GM12878 (cell line): ENCODE measurements around the gene DUOX1. TPM values are rescaled to one million over a fixed set of nuclear protein-coding genes. Genes with fewer than 3 reads are reported as not detected.
A peak's percentile ranks its signal among the peaks of the same experiment; 100 is the strongest.

Source experiments
- ATAC-seq: fragments of 200-7000 bp; cut with Tn5 transposase; 3 replicates; pipeline ENCODE4 v1.9.1; 2020; ENCODE audit warnings: mild to moderate bottlenecking, moderate library complexity
- BruUV-seq: library from RNA; stranded (reverse); fragments of 400-500 nt; replicated peaks from 2 replicates; lab custom pipeline; 2021; lab: Mats Ljungman, UMichigan
- CTCF ChIA-PET: fragments of 300-600 bp; sonication (Branson Sonifier 250); formaldehyde crosslinking; extraction: SDS; loops from one replicate; lab custom pipeline; 2021; ENCODE audit warnings: inconsistent platforms; lab: Yijun Ruan, JAX
- POLR2A ChIA-PET: fragments of 350-600 bp; formaldehyde crosslinking; extraction: SDS; loops from one replicate; lab custom pipeline; 2021; ENCODE audit warnings: inconsistent platforms; lab: Charles Lee
- RAD21 ChIA-PET: fragments of 300-600 bp; sonication (Branson Sonifier 250); formaldehyde crosslinking; loops from one replicate; lab custom pipeline; 2023; ENCODE audit warnings: antibody characterized with exemption; ENCODE audit not compliant: unreplicated experiment; lab: Charles Lee
- SMC1A ChIA-PET: fragments of 300-600 bp; sonication (Branson Sonifier 250); formaldehyde crosslinking; loops from one replicate; lab custom pipeline; 2023; ENCODE audit not compliant: unreplicated experiment, uncharacterized antibody; lab: Charles Lee
- DNase-seq: peaks from one replicate; pipeline ENCODE4 v3.0.0-alpha.2; 2011; ENCODE audit warnings: low read depth, low spot score
- FAIRE-seq: peaks from 3 replicates; lab custom pipeline; 2011; peaks lifted over from hg19 to GRCh38; lab: Jason Lieb, UNC
- H2AFZ ChIP-seq: 2 replicates; pipeline ENCODE4 v1.6.0; 2011; ENCODE audit warnings: low read depth, low read length, control low read depth; ENCODE audit not compliant: control insufficient read depth
- H3K27ac ChIP-seq: 2 replicates; pipeline ENCODE4 v1.5.1; 2011; ENCODE audit warnings: control low read depth; ENCODE audit not compliant: control insufficient read depth, insufficient read depth
- H3K27me3 ChIP-seq, 2 experiments: replicated peaks in 1 of 2; 2 replicates each; pipeline versions ENCODE4 v1.6.0 to v1.6.1; 2011; ENCODE audit warnings: low read length in 1 of 2; ENCODE audit not compliant: control insufficient read depth in 2 of 2, insufficient read depth in 2 of 2
- H3K36me3 ChIP-seq, 2 experiments: 2 replicates each; pipeline ENCODE4 v1.5.1; 2011; ENCODE audit warnings: low read length in 1 of 2; ENCODE audit not compliant: control insufficient read depth in 2 of 2, insufficient read depth in 2 of 2
- H3K4me1 ChIP-seq: 2 replicates; pipeline ENCODE4 v1.6.1; 2011; ENCODE audit warnings: mild to moderate bottlenecking, low read length, moderate library complexity, mixed read lengths; ENCODE audit not compliant: control insufficient read depth, insufficient read depth
- H3K4me2 ChIP-seq: 2 replicates; pipeline ENCODE4 v1.6.0; 2011; ENCODE audit warnings: control low read depth; ENCODE audit not compliant: control insufficient read depth, insufficient read depth
- H3K4me3 ChIP-seq: fragments of 200-600 bp; sonication (generic); 2 replicates; pipeline ENCODE4 v1.5.1; 2016
- H3K79me2 ChIP-seq: 2 replicates; pipeline ENCODE4 v1.6.0; 2011; ENCODE audit warnings: low read length; ENCODE audit not compliant: control insufficient read depth, insufficient read depth
- H3K9ac ChIP-seq: 2 replicates; pipeline ENCODE4 v1.8.0; 2011; ENCODE audit warnings: low read length, control low read depth, mixed read lengths; ENCODE audit not compliant: control insufficient read depth, insufficient read depth
- H3K9me3 ChIP-seq: replicated peaks from 3 replicates; pipeline ENCODE4 v1.5.1; 2011; ENCODE audit warnings: mild to moderate bottlenecking, low read length; ENCODE audit not compliant: control insufficient read depth, insufficient read depth
- H4K20me1 ChIP-seq: 2 replicates; pipeline ENCODE4 v1.6.0; 2011; ENCODE audit not compliant: control insufficient read depth, insufficient read depth
- BHLHE40 ChIP-seq, 2 experiments: fragments of 450-650 bp in 1 of 2; IDR thresholded peaks; 2 replicates each; pipeline ENCODE4 v1.6.1; 2011 to 2017; ENCODE audit warnings: low read depth in 2 of 2, borderline replicate concordance in 1 of 2, improper control_type of control experiment in 1 of 2, low read length in 1 of 2, mild to moderate bottlenecking in 1 of 2
- DPF2 ChIP-seq: fragments of 450-650 bp; IDR thresholded peaks from 2 replicates; pipeline ENCODE4 v1.6.1; 2017; ENCODE audit warnings: mild to moderate bottlenecking
- FOXM1 ChIP-seq: IDR thresholded peaks from 2 replicates; pipeline ENCODE4 v1.6.1; 2012; ENCODE audit warnings: low read depth, mild to moderate bottlenecking, inconsistent platforms, low read length, moderate library complexity
- GABPA ChIP-seq: IDR thresholded peaks from 2 replicates; pipeline ENCODE4 v1.6.1; 2014; ENCODE audit warnings: antibody characterized with exemption, low read depth, mild to moderate bottlenecking, inconsistent platforms
- IKZF1 ChIP-seq: fragments of 450-650 bp; conservative IDR thresholded peaks from 2 replicates; pipeline ENCODE4 v1.6.1; 2017; ENCODE audit warnings: antibody characterized with exemption, mild to moderate bottlenecking
- NR2F1 ChIP-seq: fragments of 450-650 bp; conservative IDR thresholded peaks from 2 replicates; pipeline ENCODE4 v1.6.1; 2017; ENCODE audit warnings: mild to moderate bottlenecking
- RAD51 ChIP-seq: fragments of 450-650 bp; IDR thresholded peaks from 2 replicates; pipeline ENCODE4 v1.6.1; 2016; ENCODE audit warnings: moderate library complexity, mild to moderate bottlenecking, inconsistent platforms
- SIN3A ChIP-seq: IDR thresholded peaks from 2 replicates; pipeline ENCODE4 v1.6.1; 2012; ENCODE audit warnings: low read depth, low read length, improper control_type of control experiment
- WGBS: methylation state at CpG from one replicate; pipeline ENCODE4 v1.1.6; 2016; ENCODE audit warnings: low lambda C conversion rate; ENCODE audit not compliant: insufficient replicate concordance, insufficient coverage; ENCODE audit errors: missing lambda C conversion rate; 5-methylcytosine and 5-hydroxymethylcytosine counted together
- in situ Hi-C: fragments of 300-500 bp; cut with MboI; formaldehyde crosslinking; loops from 9 replicates; pipeline ENCODE4 v1.14.3; 2018; ENCODE audit warnings: mixed read lengths
- intact Hi-C: fragments of 100-400 bp; cut with micrococcal nuclease; formaldehyde crosslinking; loops from one replicate; pipeline ENCODE4 v1.14.2; 2022; ENCODE audit not compliant: unreplicated experiment
- polyA plus RNA-seq, 11 experiments: library from polyadenylated mRNA; depleted of rRNA in 4 of 11; unstranded in 6 of 11; stranded (reverse) in 5 of 11; fragments of >200 nt; fragmentation: Nextera tagmentation in 4 of 11; fragmentation: Illumina TruSeq in 1 of 11; extraction: Ambion mirVana in 4 of 11; extraction: Trizol in 1 of 11; gene quantifications; 1 replicate in 1 of 11; 2 replicates in 10 of 11; pipeline versions ENCODE4 v1.2.1 to v1.2.3, GENCODE V29; 2011 to 2016; ENCODE audit warnings: inconsistent platforms in 2 of 11, missing spikeins in 2 of 11, low read depth in 1 of 11
- total RNA-seq, 4 experiments: library from RNA; depleted of rRNA in 3 of 4; stranded (reverse); fragments of >200 nt in 3 of 4; fragmentation: Illumina TruSeq in 1 of 4; extraction: Trizol in 1 of 4; gene quantifications; 2 replicates each; pipeline versions ENCODE4 v1.2.1 to v1.2.3, GENCODE V29; 2013 to 2021
- TF ChIP-seq, protein P1 (sequence below): fragments of 450-650 bp; IDR thresholded peaks from 2 replicates; pipeline ENCODE4 v1.6.1; 2016; ENCODE audit warnings: mild to moderate bottlenecking
- TF ChIP-seq, protein P2 (sequence below), 3 experiments: IDR thresholded peaks in 2 of 3; conservative IDR thresholded peaks in 1 of 3; 2 replicates each; pipeline ENCODE4 v1.5.1; 2011; ENCODE audit warnings: low read depth in 3 of 3, low read length in 3 of 3, mild to moderate bottlenecking in 3 of 3, control low read depth in 2 of 3, moderate library complexity in 2 of 3, inconsistent platforms in 1 of 3, mixed read lengths in 1 of 3; ENCODE audit not compliant: control insufficient read depth in 2 of 3, insufficient read depth in 1 of 3; ENCODE audit errors: extremely low read depth in 1 of 3
- TF ChIP-seq, protein P3 (sequence below): fragments of 450-650 bp; IDR thresholded peaks from 2 replicates; pipeline ENCODE4 v1.6.1; 2017; ENCODE audit warnings: low read depth, mild to moderate bottlenecking, moderate library complexity
- TF ChIP-seq, protein P4 (sequence below): fragments of 450-650 bp; IDR thresholded peaks from 2 replicates; pipeline ENCODE4 v1.6.1; 2017; ENCODE audit warnings: mild to moderate bottlenecking, moderate library complexity

Gene DUOX1
- total and polyA plus RNA-seq, 10 of the 15 experiments (the other 5 are each of a cell fraction or from before 2014, with no cell fraction given): 0.02 to 2.1 (median 0.26) TPM; not detected in 3

DNA sequence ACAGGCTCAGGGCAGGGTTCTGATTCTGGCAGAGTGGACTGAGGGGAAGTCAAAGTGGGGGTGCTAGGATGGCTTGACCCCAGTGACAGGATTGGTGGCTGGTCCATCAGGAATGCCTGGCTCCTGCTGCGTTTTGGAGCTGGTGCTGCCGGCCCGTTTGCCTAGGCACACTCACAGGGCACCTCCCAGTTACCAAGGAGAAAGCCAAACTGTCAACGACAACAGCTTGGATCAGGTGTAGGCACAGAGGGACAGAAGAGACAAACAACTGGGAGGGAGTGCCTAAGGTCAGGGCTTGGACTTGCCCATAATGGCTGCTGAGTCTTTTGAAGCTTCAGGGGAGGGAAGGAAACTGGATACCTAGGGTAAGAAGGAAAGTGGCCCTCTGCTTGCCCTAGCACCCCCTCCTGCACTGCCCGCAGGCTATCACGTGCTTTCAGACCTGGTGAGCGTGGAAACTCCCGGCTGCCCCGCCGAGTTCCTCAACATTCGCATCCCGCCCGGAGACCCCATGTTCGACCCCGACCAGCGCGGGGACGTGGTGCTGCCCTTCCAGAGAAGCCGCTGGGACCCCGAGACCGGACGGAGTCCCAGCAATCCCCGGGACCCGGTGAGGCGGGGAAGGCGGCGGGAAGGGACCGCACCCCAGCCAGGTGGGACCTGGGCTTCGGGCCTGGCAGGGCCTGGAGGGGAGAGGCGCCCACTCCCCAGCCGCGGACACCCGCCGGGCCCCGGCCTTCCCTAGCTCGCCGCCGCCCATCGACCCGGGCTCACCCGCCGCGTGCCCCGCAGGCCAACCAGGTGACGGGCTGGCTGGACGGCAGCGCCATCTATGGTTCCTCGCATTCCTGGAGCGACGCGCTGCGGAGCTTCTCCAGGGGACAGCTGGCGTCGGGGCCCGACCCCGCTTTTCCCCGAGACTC is 5.1 kb downstream of the DUOX1 start:
- peak overlapping the region; percentile 11; the same call in 1 of the 2 replicates for H2AFZ ChIP-seq
- WGBS: 32% methylated on average over 33 of the region's 57 CpGs
- no TSS peak for BruUV-seq
- no peaks in the 10 kb centered on the region for H3K36me3 ChIP-seq
- no peak overlapping the region for H3K27ac ChIP-seq
- H3K27me3 ChIP-seq: peaks cover 3 to 10% of the 10 kb centered on the region in 2 experiments; a peak in 3 of 4 replicates
- no peaks in the 10 kb centered on the region for H3K4me1 ChIP-seq
- intact Hi-C loops: no loop called here
- H3K9me3 ChIP-seq: no peaks in the 10 kb centered on the region
- SMC1A ChIA-PET: no interaction called here
- RAD21 ChIA-PET: interaction anchor here (1.5 to 1.8 kb wide), 2 partner anchors 8 to 17 kb away, joined by 3 to 5 read pairs; no protein-coding TSS in a partner anchor
- FAIRE-seq (no peak), DNase-seq (no peak), ATAC-seq (peak; percentile 70)
- CTCF ChIA-PET: interaction anchor here (0.7 to 3.3 kb wide), 4 partner anchors 8 to 17 kb away, joined by 3 to 11 read pairs (median 4); no protein-coding TSS in a partner anchor
- no peak overlapping the region for H3K9ac ChIP-seq
- no peaks in the 10 kb centered on the region for H3K79me2 ChIP-seq
- no peak overlapping the region for H3K4me3 ChIP-seq
- no peaks in the 10 kb centered on the region for H4K20me1 ChIP-seq
- POLR2A ChIA-PET: no interaction called here
- in situ Hi-C loops: no loop called here
- TF ChIP-seq, protein P1, sequence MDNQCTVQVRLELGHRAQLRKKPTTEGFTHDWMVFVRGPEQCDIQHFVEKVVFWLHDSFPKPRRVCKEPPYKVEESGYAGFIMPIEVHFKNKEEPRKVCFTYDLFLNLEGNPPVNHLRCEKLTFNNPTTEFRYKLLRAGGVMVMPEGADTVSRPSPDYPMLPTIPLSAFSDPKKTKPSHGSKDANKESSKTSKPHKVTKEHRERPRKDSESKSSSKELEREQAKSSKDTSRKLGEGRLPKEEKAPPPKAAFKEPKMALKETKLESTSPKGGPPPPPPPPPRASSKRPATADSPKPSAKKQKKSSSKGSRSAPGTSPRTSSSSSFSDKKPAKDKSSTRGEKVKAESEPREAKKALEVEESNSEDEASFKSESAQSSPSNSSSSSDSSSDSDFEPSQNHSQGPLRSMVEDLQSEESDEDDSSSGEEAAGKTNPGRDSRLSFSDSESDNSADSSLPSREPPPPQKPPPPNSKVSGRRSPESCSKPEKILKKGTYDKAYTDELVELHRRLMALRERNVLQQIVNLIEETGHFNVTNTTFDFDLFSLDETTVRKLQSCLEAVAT: no peak
- no peak for TF ChIP-seq FOXM1
- TF ChIP-seq RAD51: peak; percentile 65; the same call in 1 of the 2 replicates
- no peak for TF ChIP-seq GABPA
- TF ChIP-seq, protein P2, sequence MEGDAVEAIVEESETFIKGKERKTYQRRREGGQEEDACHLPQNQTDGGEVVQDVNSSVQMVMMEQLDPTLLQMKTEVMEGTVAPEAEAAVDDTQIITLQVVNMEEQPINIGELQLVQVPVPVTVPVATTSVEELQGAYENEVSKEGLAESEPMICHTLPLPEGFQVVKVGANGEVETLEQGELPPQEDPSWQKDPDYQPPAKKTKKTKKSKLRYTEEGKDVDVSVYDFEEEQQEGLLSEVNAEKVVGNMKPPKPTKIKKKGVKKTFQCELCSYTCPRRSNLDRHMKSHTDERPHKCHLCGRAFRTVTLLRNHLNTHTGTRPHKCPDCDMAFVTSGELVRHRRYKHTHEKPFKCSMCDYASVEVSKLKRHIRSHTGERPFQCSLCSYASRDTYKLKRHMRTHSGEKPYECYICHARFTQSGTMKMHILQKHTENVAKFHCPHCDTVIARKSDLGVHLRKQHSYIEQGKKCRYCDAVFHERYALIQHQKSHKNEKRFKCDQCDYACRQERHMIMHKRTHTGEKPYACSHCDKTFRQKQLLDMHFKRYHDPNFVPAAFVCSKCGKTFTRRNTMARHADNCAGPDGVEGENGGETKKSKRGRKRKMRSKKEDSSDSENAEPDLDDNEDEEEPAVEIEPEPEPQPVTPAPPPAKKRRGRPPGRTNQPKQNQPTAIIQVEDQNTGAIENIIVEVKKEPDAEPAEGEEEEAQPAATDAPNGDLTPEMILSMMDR (IDR thresholded peaks at IDR 0.05 in 2 of 3, conservative IDR thresholded peaks at IDR 0.05 in 1 of 3; ENCODE audit: control insufficient read depth in 2 of 3, extremely low read depth in 1 of 3, insufficient read depth in 1 of 3, low read depth in 3 of 3, low read length in 3 of 3): peak in 1 of 3 experiments; percentile 21; a peak in 2 of 6 replicates
- TF ChIP-seq, protein P3, sequence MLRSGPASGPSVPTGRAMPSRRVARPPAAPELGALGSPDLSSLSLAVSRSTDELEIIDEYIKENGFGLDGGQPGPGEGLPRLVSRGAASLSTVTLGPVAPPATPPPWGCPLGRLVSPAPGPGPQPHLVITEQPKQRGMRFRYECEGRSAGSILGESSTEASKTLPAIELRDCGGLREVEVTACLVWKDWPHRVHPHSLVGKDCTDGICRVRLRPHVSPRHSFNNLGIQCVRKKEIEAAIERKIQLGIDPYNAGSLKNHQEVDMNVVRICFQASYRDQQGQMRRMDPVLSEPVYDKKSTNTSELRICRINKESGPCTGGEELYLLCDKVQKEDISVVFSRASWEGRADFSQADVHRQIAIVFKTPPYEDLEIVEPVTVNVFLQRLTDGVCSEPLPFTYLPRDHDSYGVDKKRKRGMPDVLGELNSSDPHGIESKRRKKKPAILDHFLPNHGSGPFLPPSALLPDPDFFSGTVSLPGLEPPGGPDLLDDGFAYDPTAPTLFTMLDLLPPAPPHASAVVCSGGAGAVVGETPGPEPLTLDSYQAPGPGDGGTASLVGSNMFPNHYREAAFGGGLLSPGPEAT: 0 out of 2 replicates have a peak, but pooled peaks have one; percentile 66
- TF ChIP-seq NR2F1: peak; percentile 32; the same call in 1 of the 2 replicates
- TF ChIP-seq DPF2: peak; percentile 42; the same call in 1 of the 2 replicates
- TF ChIP-seq BHLHE40 (IDR thresholded peaks at IDR 0.05; ENCODE audit: borderline replicate concordance in 1 of 2, low read depth in 2 of 2, low read length in 1 of 2): peak; percentile 39 to 75; a peak in 2 of 4 replicates
- TF ChIP-seq, protein P4, sequence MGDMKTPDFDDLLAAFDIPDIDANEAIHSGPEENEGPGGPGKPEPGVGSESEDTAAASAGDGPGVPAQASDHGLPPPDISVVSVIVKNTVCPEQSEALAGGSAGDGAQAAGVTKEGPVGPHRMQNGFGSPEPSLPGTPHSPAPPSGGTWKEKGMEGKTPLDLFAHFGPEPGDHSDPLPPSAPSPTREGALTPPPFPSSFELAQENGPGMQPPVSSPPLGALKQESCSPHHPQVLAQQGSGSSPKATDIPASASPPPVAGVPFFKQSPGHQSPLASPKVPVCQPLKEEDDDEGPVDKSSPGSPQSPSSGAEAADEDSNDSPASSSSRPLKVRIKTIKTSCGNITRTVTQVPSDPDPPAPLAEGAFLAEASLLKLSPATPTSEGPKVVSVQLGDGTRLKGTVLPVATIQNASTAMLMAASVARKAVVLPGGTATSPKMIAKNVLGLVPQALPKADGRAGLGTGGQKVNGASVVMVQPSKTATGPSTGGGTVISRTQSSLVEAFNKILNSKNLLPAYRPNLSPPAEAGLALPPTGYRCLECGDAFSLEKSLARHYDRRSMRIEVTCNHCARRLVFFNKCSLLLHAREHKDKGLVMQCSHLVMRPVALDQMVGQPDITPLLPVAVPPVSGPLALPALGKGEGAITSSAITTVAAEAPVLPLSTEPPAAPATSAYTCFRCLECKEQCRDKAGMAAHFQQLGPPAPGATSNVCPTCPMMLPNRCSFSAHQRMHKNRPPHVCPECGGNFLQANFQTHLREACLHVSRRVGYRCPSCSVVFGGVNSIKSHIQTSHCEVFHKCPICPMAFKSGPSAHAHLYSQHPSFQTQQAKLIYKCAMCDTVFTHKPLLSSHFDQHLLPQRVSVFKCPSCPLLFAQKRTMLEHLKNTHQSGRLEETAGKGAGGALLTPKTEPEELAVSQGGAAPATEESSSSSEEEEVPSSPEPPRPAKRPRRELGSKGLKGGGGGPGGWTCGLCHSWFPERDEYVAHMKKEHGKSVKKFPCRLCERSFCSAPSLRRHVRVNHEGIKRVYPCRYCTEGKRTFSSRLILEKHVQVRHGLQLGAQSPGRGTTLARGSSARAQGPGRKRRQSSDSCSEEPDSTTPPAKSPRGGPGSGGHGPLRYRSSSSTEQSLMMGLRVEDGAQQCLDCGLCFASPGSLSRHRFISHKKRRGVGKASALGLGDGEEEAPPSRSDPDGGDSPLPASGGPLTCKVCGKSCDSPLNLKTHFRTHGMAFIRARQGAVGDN: peak; percentile 75
- peak; percentile 56 for TF ChIP-seq IKZF1
- TF ChIP-seq SIN3A: no peak
- no peak overlapping the region for H3K4me2 ChIP-seq
